Panc1 (cell line): ENCODE data around the gene PLCB1. TPM values are rescaled to one million over a fixed set of nuclear protein-coding genes. Genes with fewer than 3 reads are reported as not detected.

Experiments used
- ATAC-seq: fragments of 200-7000 bp; cut with Tn5 transposase; 2 replicates; pipeline ENCODE4 v1.9.1; 2020; ENCODE audit warnings: mild to moderate bottlenecking, moderate library complexity
- BruUV-seq: library from RNA; stranded (reverse); fragments of 400-500 nt; replicated peaks from 2 replicates; lab custom pipeline; 2021; lab: Mats Ljungman, UMichigan
- CTCF ChIA-PET: fragments of 300-600 bp; sonication (Branson Sonifier 250); formaldehyde crosslinking; loops from one replicate; lab custom pipeline; 2022; ENCODE audit warnings: antibody characterized with exemption; lab: Charles Lee
- POLR2A ChIA-PET: fragments of 300-600 bp; sonication (Branson Sonifier 250); formaldehyde crosslinking; loops from one replicate; lab custom pipeline; 2022; ENCODE audit warnings: antibody characterized with exemption; lab: Charles Lee
- DNase-seq: peaks from one replicate; pipeline ENCODE4 v3.0.0-alpha.2; 2010; ENCODE audit warnings: low read depth, low spot score
- H3K27ac ChIP-seq: 2 replicates; pipeline ENCODE4 v1.5.1; 2011; ENCODE audit warnings: mild to moderate bottlenecking, low read length, inconsistent platforms
- H3K27me3 ChIP-seq: fragments of 200-500 bp; sonication (Bioruptor generic); 2 replicates; pipeline ENCODE4 v1.6.0; 2014; ENCODE audit warnings: low read length, inconsistent platforms; ENCODE audit not compliant: control insufficient read depth, insufficient read depth
- H3K36me3 ChIP-seq: fragments of 200-500 bp; sonication (Bioruptor generic); 2 replicates; pipeline ENCODE4 v1.5.1; 2014; ENCODE audit warnings: inconsistent platforms, mild to moderate bottlenecking, low read length, moderate library complexity; ENCODE audit not compliant: control insufficient read depth, insufficient read depth
- H3K4me1 ChIP-seq: 2 replicates; pipeline ENCODE4 v1.5.1; 2011; ENCODE audit warnings: inconsistent platforms, mild to moderate bottlenecking, low read length, moderate library complexity; ENCODE audit not compliant: control insufficient read depth, insufficient read depth
- H3K4me3 ChIP-seq, 2 experiments: 2 replicates each; pipeline ENCODE4 v1.5.1; 2011 to 2012; ENCODE audit warnings: low read depth in 2 of 2, low read length in 2 of 2, mild to moderate bottlenecking in 2 of 2, inconsistent platforms in 1 of 2, moderate library complexity in 1 of 2
- H3K9me3 ChIP-seq: fragments of 200-500 bp; sonication (Bioruptor generic); 2 replicates; pipeline ENCODE4 v1.5.1; 2014; ENCODE audit warnings: low read depth, mild to moderate bottlenecking, inconsistent platforms, low read length, moderate library complexity; ENCODE audit not compliant: control insufficient read depth, insufficient read depth
- CTCF ChIP-seq: fragments of 450-650 bp; IDR thresholded peaks from 2 replicates; pipeline ENCODE4 v1.5.1; 2017; ENCODE audit warnings: mild to moderate bottlenecking
- POLR2AphosphoS5 ChIP-seq: IDR thresholded peaks from 2 replicates; pipeline ENCODE4 v1.6.1; 2012; ENCODE audit warnings: mild to moderate bottlenecking, low read depth, low read length, moderate library complexity
- REST ChIP-seq, 2 experiments: IDR thresholded peaks; 2 replicates each; pipeline ENCODE4 v1.6.1; 2011 to 2012; ENCODE audit warnings: low read depth in 2 of 2, control low read depth in 1 of 2, low read length in 1 of 2, mild to moderate bottlenecking in 1 of 2, moderate library complexity in 1 of 2; ENCODE audit not compliant: insufficient read depth in 1 of 2
- SIN3A ChIP-seq: IDR thresholded peaks from 2 replicates; pipeline ENCODE4 v1.6.1; 2012; ENCODE audit warnings: low read depth, mild to moderate bottlenecking, low read length, moderate library complexity, borderline replicate concordance; ENCODE audit not compliant: insufficient read depth
- TCF7L2 ChIP-seq: IDR thresholded peaks from 2 replicates; pipeline ENCODE4 v1.6.1; 2011; ENCODE audit warnings: mild to moderate bottlenecking, low read depth, low read length, inconsistent platforms
- in situ Hi-C: cut with HindIII; loops from 2 replicates; pipeline ENCODE4 v1.10.0; 2016; ENCODE audit warnings: low sequenced_read_pairs, low pct_unique_long_range_greater_than_20kb
- intact Hi-C: fragments of 100-400 bp; cut with micrococcal nuclease; formaldehyde crosslinking; loops from one replicate; pipeline ENCODE4 v1.10.0; 2022; ENCODE audit not compliant: unreplicated experiment
- total RNA-seq: library from RNA; stranded (reverse); gene quantifications from one replicate; pipeline ENCODE4 v1.2.1, GENCODE V29; 2021; ENCODE audit not compliant: unreplicated experiment

Gene PLCB1
- total RNA-seq, 1 experiment from 2014 or later, result 0.59 TPM

GRCh38 chr20:8662433-8662954 lies 530.4 kb downstream of the PLCB1 start:
- ChIA-PET CTCF (no interaction called here), POLR2A (no interaction called here)
- TF ChIP-seq REST (IDR thresholded peaks at IDR 0.05; ENCODE audit: insufficient read depth in 1 of 2, low read depth in 2 of 2, low read length in 1 of 2) (no peak), TCF7L2 (no peak), SIN3A (no peak), CTCF (no peak), POLR2AphosphoS5 (no peak)
- intact Hi-C loops, result no loop called here
- H3K9me3 ChIP-seq, result no peaks in the 10 kb centered on the region
- H3K27ac ChIP-seq, result no peak overlapping the region
- DNase-seq (no peak), ATAC-seq (no peak)
- H3K27me3 ChIP-seq, result no peaks in the 10 kb centered on the region
- in situ Hi-C loops, result no loop called here
- no peaks in the 10 kb centered on the region for H3K36me3 ChIP-seq
- no TSS peak for BruUV-seq
- H3K4me3 ChIP-seq, result no peak overlapping the region
- no peaks in the 10 kb centered on the region for H3K4me1 ChIP-seq

GRCh38 chr20:8663424-8663823 lies 531.4 kb downstream of the PLCB1 start:
- H3K9me3 ChIP-seq, result no peaks in the 10 kb centered on the region
- no peak overlapping the region for H3K4me3 ChIP-seq
- in situ Hi-C loops (no loop called here), intact Hi-C loops (no loop called here)
- no peaks in the 10 kb centered on the region for H3K36me3 ChIP-seq
- no peak overlapping the region for H3K27ac ChIP-seq
- DNase-seq, result no peak
- H3K27me3 ChIP-seq, result no peaks in the 10 kb centered on the region
- POLR2A ChIA-PET, result no interaction called here
- H3K4me1 ChIP-seq, result no peaks in the 10 kb centered on the region
- no TSS peak for BruUV-seq
- CTCF ChIA-PET, result no interaction called here
- TF ChIP-seq CTCF, result no peak
- no peak for TF ChIP-seq REST (IDR thresholded peaks at IDR 0.05; ENCODE audit: insufficient read depth in 1 of 2, low read depth in 2 of 2, low read length in 1 of 2)
- TF ChIP-seq TCF7L2, result no peak
- TF ChIP-seq POLR2AphosphoS5, result no peak
- TF ChIP-seq SIN3A, result no peak
- no peak for ATAC-seq
